Neural cell (in vitro differentiated cells): ENCODE data around the gene PCED1B.

ENCODE experiments used
- CTCF ChIP-seq: fragments of 450-650 bp; IDR thresholded peaks from 2 replicates; pipeline ENCODE4 v1.5.1; 2014; ENCODE audit warnings: antibody characterized with exemption, mild to moderate bottlenecking, moderate library complexity; ENCODE audit not compliant: poor library complexity, severe bottlenecking
- EP300 ChIP-seq: fragments of 450-650 bp; conservative IDR thresholded peaks from 2 replicates; pipeline ENCODE4 v1.6.1; 2014; ENCODE audit warnings: antibody characterized with exemption, mild to moderate bottlenecking, moderate library complexity; ENCODE audit not compliant: poor library complexity, severe bottlenecking
- EZH2 ChIP-seq: fragments of 200-600, 300-800 bp; shearing (Covaris generic), sonication (generic); IDR thresholded peaks from 2 replicates; pipeline ENCODE4 v1.6.1; 2014; ENCODE audit warnings: antibody characterized with exemption, low read length, borderline replicate concordance, mild to moderate bottlenecking; ENCODE audit not compliant: insufficient read depth, poor library complexity, severe bottlenecking
- POLR2AphosphoS5 ChIP-seq: IDR thresholded peaks from 2 replicates; pipeline ENCODE4 v1.6.1; 2012
- RAD21 ChIP-seq: fragments of 450-650 bp; conservative IDR thresholded peaks from 2 replicates; pipeline ENCODE4 v1.6.1; 2014; ENCODE audit warnings: antibody characterized with exemption, mild to moderate bottlenecking, moderate library complexity
- REST ChIP-seq: IDR thresholded peaks from 2 replicates; pipeline ENCODE4 v1.6.1; 2012; ENCODE audit warnings: borderline replicate concordance
- TAF1 ChIP-seq: IDR thresholded peaks from 2 replicates; pipeline ENCODE4 v1.6.1; 2012; ENCODE audit warnings: low read depth

GRCh38 chr12:47270782-47271664 is 191.6 kb downstream of the PCED1B start:
- TF ChIP-seq REST (no peak), CTCF (no peak), POLR2AphosphoS5 (no peak), TAF1 (no peak), EZH2 (no peak), EP300 (no peak), RAD21 (no peak)
